ENCODE results near the gene AAR2. TPM values are rescaled to one million over a fixed set of nuclear protein-coding genes. Genes with fewer than 3 reads are reported as not detected.

Gene AAR2
- total RNA-seq, 1 donor from 2014 or later = 24.6 TPM

DNA sequence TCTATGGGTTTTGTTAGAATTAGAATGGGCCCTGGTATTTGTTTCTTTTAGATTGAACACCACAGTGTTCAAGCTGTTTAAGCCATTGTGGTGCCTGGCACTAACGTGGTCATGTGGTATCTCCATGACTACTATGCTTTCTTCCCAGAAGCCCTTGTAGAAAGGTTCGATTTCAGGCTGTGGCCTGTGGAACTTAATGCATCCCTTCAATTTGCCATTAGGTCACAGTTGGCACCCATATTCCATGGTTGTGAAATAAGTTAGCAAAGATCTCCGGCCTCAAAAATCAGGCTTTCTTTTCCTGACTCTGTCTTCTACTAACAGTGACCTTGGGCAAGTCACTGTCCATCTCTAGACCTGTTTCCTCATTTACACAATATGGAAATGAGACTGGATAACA lies 31.3 kb upstream of the AAR2 start:
- no peak for DNase-seq (ENCODE audit: low spot score)

DNA sequence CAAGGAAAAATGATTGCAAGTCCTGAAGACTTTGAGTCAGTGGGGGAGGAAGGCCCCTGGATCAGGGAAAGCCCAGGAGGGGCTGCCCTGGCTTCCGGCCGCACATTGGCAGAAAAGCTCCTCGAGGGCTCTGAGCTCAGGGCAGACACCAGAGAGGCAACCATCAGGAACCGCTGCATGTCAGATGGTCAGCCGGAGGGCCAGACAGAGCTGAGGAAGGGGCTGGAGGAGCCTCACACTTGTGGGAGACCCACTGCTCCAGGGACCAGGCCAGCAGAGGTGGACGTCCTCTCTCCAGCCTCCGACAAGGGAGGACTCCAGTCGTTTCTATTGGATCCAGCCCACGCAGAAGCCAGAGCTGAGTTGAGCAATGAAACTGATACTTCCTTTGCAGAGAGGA lies 30.2 kb upstream of the AAR2 start:
- Mint-ChIP-seq H3K9me3 (ENCODE audit: low read depth) (no peaks in the 10 kb centered on the region), H3K4me3 (ENCODE audit: unreplicated experiment) (no peak overlapping the region), H3K27me3 (ENCODE audit: low read depth) (no peaks in the 10 kb centered on the region), H3K27ac (ENCODE audit: unreplicated experiment) (no peak overlapping the region), H3K4me1 (ENCODE audit: low read depth) (peaks cover 9% of the 10 kb centered on the region), H3K36me3 (ENCODE audit: low read depth) (peaks cover 31% of the 10 kb centered on the region)
- TF ChIP-seq, protein P1, sequence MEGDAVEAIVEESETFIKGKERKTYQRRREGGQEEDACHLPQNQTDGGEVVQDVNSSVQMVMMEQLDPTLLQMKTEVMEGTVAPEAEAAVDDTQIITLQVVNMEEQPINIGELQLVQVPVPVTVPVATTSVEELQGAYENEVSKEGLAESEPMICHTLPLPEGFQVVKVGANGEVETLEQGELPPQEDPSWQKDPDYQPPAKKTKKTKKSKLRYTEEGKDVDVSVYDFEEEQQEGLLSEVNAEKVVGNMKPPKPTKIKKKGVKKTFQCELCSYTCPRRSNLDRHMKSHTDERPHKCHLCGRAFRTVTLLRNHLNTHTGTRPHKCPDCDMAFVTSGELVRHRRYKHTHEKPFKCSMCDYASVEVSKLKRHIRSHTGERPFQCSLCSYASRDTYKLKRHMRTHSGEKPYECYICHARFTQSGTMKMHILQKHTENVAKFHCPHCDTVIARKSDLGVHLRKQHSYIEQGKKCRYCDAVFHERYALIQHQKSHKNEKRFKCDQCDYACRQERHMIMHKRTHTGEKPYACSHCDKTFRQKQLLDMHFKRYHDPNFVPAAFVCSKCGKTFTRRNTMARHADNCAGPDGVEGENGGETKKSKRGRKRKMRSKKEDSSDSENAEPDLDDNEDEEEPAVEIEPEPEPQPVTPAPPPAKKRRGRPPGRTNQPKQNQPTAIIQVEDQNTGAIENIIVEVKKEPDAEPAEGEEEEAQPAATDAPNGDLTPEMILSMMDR (IDR thresholded peaks at IDR 0.05) = no peak
- DNase-seq (ENCODE audit: low spot score) = no peak

More for the DNA sequence above, 31.3 kb upstream of the AAR2 start:
- H3K27ac Mint-ChIP-seq (ENCODE audit: unreplicated experiment) = no peak overlapping the region
- H3K27me3 Mint-ChIP-seq (ENCODE audit: low read depth) = no peaks in the 10 kb centered on the region
- H3K4me3 Mint-ChIP-seq (ENCODE audit: unreplicated experiment) = no peak overlapping the region
- no peaks in the 10 kb centered on the region for H3K9me3 Mint-ChIP-seq (ENCODE audit: low read depth)
- peaks cover 2% of the 10 kb centered on the region for H3K4me1 Mint-ChIP-seq (ENCODE audit: low read depth)
- H3K36me3 Mint-ChIP-seq (ENCODE audit: low read depth) = peaks cover 29% of the 10 kb centered on the region
- TF ChIP-seq, protein P1 (IDR thresholded peaks at IDR 0.05) = no peak

DNA sequence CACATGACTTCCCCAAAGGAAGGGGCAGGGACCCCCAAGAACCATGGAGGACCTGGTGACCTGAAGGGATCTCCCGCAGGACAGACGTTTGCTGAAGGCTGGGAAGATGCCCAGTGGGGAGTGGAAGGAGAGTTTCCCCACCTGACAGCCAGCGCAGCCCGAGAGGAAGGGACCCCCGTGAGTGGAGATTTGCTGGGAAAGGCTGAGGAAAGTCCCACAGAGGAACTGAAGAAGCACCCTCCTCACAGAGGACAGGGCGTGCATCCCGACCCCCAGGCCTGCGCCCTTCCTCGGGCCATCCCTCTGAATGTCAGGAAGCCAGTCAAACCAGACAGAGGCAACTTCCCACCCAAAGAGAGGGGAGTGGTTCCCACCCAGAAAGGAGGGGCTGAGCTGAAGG lies 29.6 kb upstream of the AAR2 start:
- Mint-ChIP-seq H3K9me3 (ENCODE audit: low read depth) (no peaks in the 10 kb centered on the region), H3K27me3 (ENCODE audit: low read depth) (no peaks in the 10 kb centered on the region), H3K4me1 (ENCODE audit: low read depth) (peaks cover 9% of the 10 kb centered on the region), H3K27ac (ENCODE audit: unreplicated experiment) (no peak overlapping the region), H3K4me3 (ENCODE audit: unreplicated experiment) (no peak overlapping the region), H3K36me3 (ENCODE audit: low read depth) (peaks cover 31% of the 10 kb centered on the region)
- TF ChIP-seq, protein P1 (IDR thresholded peaks at IDR 0.05) = no peak
- no peak for DNase-seq (ENCODE audit: low spot score)

DNA sequence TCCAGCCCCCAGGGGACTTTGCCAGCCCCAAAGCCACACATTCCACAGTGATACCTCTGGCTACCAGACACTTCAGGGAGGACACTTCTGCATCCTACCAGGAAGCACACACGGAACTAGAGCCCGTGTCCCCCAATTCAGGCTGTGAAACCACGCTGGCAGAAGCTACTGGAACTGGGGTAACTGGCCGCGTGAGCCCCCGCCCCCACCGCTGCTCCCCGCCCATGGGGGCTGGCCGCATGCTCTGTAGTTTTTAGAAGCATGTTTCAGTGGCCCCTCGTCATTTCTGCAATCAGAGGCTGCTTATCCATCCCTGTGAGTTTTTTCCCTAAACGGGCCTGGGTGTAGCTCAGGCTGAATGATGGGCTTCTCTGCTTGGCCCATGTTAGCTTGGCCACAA lies 28.7 kb upstream of the AAR2 start:
- Mint-ChIP-seq H3K27ac (ENCODE audit: unreplicated experiment) (no peak overlapping the region), H3K27me3 (ENCODE audit: low read depth) (no peaks in the 10 kb centered on the region), H3K36me3 (ENCODE audit: low read depth) (peaks cover 29% of the 10 kb centered on the region), H3K4me3 (ENCODE audit: unreplicated experiment) (no peak overlapping the region), H3K9me3 (ENCODE audit: low read depth) (no peaks in the 10 kb centered on the region), H3K4me1 (ENCODE audit: low read depth) (peaks cover 9% of the 10 kb centered on the region)
- DNase-seq (ENCODE audit: low spot score) = no peak
- TF ChIP-seq, protein P1 (IDR thresholded peaks at IDR 0.05) = no peak

DNA sequence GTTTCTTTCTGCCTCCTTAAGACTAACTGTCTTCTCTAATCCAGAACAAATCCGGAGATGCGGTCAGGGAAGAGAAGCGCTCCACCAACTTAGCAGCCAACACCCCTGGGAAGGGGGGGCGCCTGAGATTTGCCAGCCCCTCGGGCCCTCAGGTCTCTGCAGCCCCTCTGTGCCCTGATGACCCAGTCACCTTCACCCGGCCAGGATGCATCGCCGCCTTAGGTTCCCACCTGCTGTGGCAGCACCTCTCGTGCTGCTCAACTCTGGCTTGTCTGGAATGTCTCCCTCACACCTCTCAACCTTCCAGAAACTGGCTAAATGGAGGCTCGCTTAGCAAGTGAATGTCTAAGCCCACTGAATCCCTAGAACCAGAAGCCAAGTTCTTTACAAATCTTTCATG lies 28.0 kb upstream of the AAR2 start:
- peaks cover 9% of the 10 kb centered on the region for H3K4me1 Mint-ChIP-seq (ENCODE audit: low read depth)
- peaks cover 29% of the 10 kb centered on the region for H3K36me3 Mint-ChIP-seq (ENCODE audit: low read depth)
- H3K27ac Mint-ChIP-seq (ENCODE audit: unreplicated experiment) = no peak overlapping the region
- no peak for DNase-seq (ENCODE audit: low spot score)
- no peak overlapping the region for H3K4me3 Mint-ChIP-seq (ENCODE audit: unreplicated experiment)
- TF ChIP-seq, protein P1 (IDR thresholded peaks at IDR 0.05) = no peak
- no peaks in the 10 kb centered on the region for H3K27me3 Mint-ChIP-seq (ENCODE audit: low read depth)
- no peaks in the 10 kb centered on the region for H3K9me3 Mint-ChIP-seq (ENCODE audit: low read depth)

All from chondrocyte (in vitro differentiated cells).